Mesenchymal stem cell (in vitro differentiated cells and primary cell): ENCODE results near the gene LRRC47.

ENCODE experiments used
- DNase-seq: peaks from one replicate; pipeline ENCODE4 v3.0.0-alpha.2; 2013
- H2AFZ ChIP-seq: one replicate; pipeline ENCODE4 v1.6.1; 2013; ENCODE audit warnings: low read depth, mild to moderate bottlenecking, control low read depth, inconsistent platforms, low read length, moderate library complexity
- H2AK5ac ChIP-seq: 2 replicates; pipeline ENCODE4 v1.6.1; 2013; ENCODE audit warnings: low read length, moderate library complexity, mild to moderate bottlenecking, inconsistent platforms; ENCODE audit not compliant: severe bottlenecking
- H2BK120ac ChIP-seq: one replicate; pipeline ENCODE4 v1.6.1; 2013; ENCODE audit warnings: low read depth, mild to moderate bottlenecking, inconsistent platforms, low read length, moderate library complexity
- H2BK12ac ChIP-seq, 2 experiments: one replicate each; pipeline ENCODE4 v1.6.1; 2013; ENCODE audit warnings: inconsistent platforms in 2 of 2, low read length in 2 of 2, mild to moderate bottlenecking in 2 of 2, moderate library complexity in 2 of 2, control low read depth in 1 of 2
- H2BK15ac ChIP-seq: one replicate; pipeline ENCODE4 v1.6.1; 2013; ENCODE audit warnings: mild to moderate bottlenecking, low read depth, inconsistent platforms; ENCODE audit not compliant: poor library complexity, severe bottlenecking
- H2BK5ac ChIP-seq: 2 replicates; pipeline ENCODE4 v1.6.1; 2013; ENCODE audit warnings: low read depth, mild to moderate bottlenecking, low read length, control low read depth, inconsistent platforms; ENCODE audit not compliant: poor library complexity, severe bottlenecking
- H3K14ac ChIP-seq, 2 experiments: one replicate each; pipeline ENCODE4 v1.6.1; 2013; ENCODE audit warnings: inconsistent platforms in 2 of 2, low read length in 2 of 2, control low read depth in 1 of 2, mild to moderate bottlenecking in 1 of 2, moderate library complexity in 1 of 2
- H3K18ac ChIP-seq, 2 experiments: one replicate each; pipeline ENCODE4 v1.6.1; 2013; ENCODE audit warnings: inconsistent platforms in 2 of 2, low read length in 2 of 2, control low read depth in 1 of 2, low read depth in 1 of 2, mild to moderate bottlenecking in 1 of 2
- H3K23ac ChIP-seq, 2 experiments: one replicate each; pipeline ENCODE4 v1.6.1; 2013; ENCODE audit warnings: inconsistent platforms in 2 of 2, low read length in 2 of 2, mild to moderate bottlenecking in 2 of 2, moderate library complexity in 2 of 2, control low read depth in 1 of 2
- H3K27ac ChIP-seq: 2 replicates; pipeline ENCODE4 v1.5.1; 2013; ENCODE audit warnings: mild to moderate bottlenecking, moderate library complexity, low read length, control low read depth, inconsistent platforms; ENCODE audit not compliant: poor library complexity, severe bottlenecking
- H3K27me3 ChIP-seq, 2 experiments: 2 replicates each; pipeline versions ENCODE4 v1.6.1 to v1.7.0; 2013; ENCODE audit warnings: low read length in 2 of 2, mild to moderate bottlenecking in 2 of 2, moderate library complexity in 2 of 2, control low read depth in 1 of 2, inconsistent platforms in 1 of 2; ENCODE audit not compliant: control insufficient read depth in 1 of 2, insufficient read depth in 1 of 2
- H3K36me3 ChIP-seq, 2 experiments: 2 replicates each; pipeline versions ENCODE4 v1.6.1 to v1.7.0; 2013; ENCODE audit warnings: low read length in 2 of 2, control low read depth in 1 of 2, inconsistent platforms in 1 of 2, low read depth in 1 of 2, mild to moderate bottlenecking in 1 of 2; ENCODE audit not compliant: insufficient read depth in 2 of 2, control insufficient read depth in 1 of 2
- H3K4ac ChIP-seq, 2 experiments: one replicate each; pipeline ENCODE4 v1.6.1; 2013; ENCODE audit warnings: inconsistent platforms in 2 of 2, low read length in 2 of 2, mild to moderate bottlenecking in 2 of 2, moderate library complexity in 2 of 2, control low read depth in 1 of 2, low read depth in 1 of 2
- H3K4me1 ChIP-seq: 2 replicates; pipeline ENCODE4 v1.6.1; 2013; ENCODE audit warnings: low read depth, low read length, control low read depth; ENCODE audit not compliant: control insufficient read depth, insufficient read depth
- H3K4me2 ChIP-seq: 2 replicates; pipeline ENCODE4 v1.6.1; 2013; ENCODE audit warnings: low read length, mild to moderate bottlenecking, inconsistent platforms; ENCODE audit not compliant: poor library complexity, severe bottlenecking
- H3K4me3 ChIP-seq, 2 experiments: 2 replicates each; pipeline versions ENCODE4 v1.5.1 to v1.7.0; 2013; ENCODE audit warnings: low read length in 2 of 2, mild to moderate bottlenecking in 2 of 2, control low read depth in 1 of 2, low read depth in 1 of 2; ENCODE audit not compliant: insufficient read depth in 1 of 2
- H3K79me1 ChIP-seq: replicated peaks from 2 replicates; pipeline ENCODE4 v1.6.1; 2013; ENCODE audit warnings: mild to moderate bottlenecking, control low read depth, low read length, inconsistent platforms; ENCODE audit not compliant: poor library complexity, severe bottlenecking
- H3K9ac ChIP-seq: 2 replicates; pipeline ENCODE4 v1.7.0; 2013; ENCODE audit warnings: mild to moderate bottlenecking, low read length, moderate library complexity
- H3K9me3 ChIP-seq: 2 replicates; pipeline ENCODE4 v1.7.0; 2013; ENCODE audit warnings: mild to moderate bottlenecking, low read length; ENCODE audit not compliant: control insufficient read depth
- H4K8ac ChIP-seq: one replicate; pipeline ENCODE4 v1.6.1; 2013; ENCODE audit warnings: inconsistent platforms, mild to moderate bottlenecking, low read length, moderate library complexity
- H4K91ac ChIP-seq: one replicate; pipeline ENCODE4 v1.6.1; 2013; ENCODE audit warnings: mild to moderate bottlenecking, low read length, inconsistent platforms
- WGBS: methylation state at CpG from one replicate; pipeline ENCODE4 v1.1.7; 2013; ENCODE audit warnings: mixed read lengths; 5-methylcytosine and 5-hydroxymethylcytosine counted together

LRRC47 gene

GRCh38 chr1:3772027-3772714 lies 24.1 kb downstream of the LRRC47 start:
- Histone ChIP-seq H2BK5ac (no peak overlapping the region), H3K79me1 (no peaks in the 10 kb centered on the region), H3K4me2 (peak overlapping the region; percentile 98), H3K4me1 (peaks cover 58% of the 10 kb centered on the region), H3K27me3 (peaks cover 8 to 44% of the 10 kb centered on the region in 2 experiments), H4K8ac (peak overlapping the region; percentile 93), H3K23ac (no peak overlapping the region), H3K18ac (peak overlapping the region; percentile 8 to 74), H2BK120ac (no peak overlapping the region), H2BK12ac (no peak overlapping the region), H2AK5ac (no peak overlapping the region), H3K14ac (peak overlapping the region in 1 of 2 experiments; percentile 79), H3K9ac (no peak overlapping the region), H3K36me3 (peaks cover 0 to 4% of the 10 kb centered on the region in 2 experiments), H3K4ac (peak overlapping the region; percentile 2 to 88), H3K9me3 (no peaks in the 10 kb centered on the region), H3K4me3 (peak overlapping the region; percentile 63 to 67), H2BK15ac (peak overlapping the region; percentile 50), H2AFZ (peak overlapping the region; percentile 87), H4K91ac (peak overlapping the region; percentile 85), H3K27ac (no peak overlapping the region)
- peak; percentile 80 for DNase-seq
- 3% methylated on average over 23 of the region's 61 CpGs for WGBS

DNA sequence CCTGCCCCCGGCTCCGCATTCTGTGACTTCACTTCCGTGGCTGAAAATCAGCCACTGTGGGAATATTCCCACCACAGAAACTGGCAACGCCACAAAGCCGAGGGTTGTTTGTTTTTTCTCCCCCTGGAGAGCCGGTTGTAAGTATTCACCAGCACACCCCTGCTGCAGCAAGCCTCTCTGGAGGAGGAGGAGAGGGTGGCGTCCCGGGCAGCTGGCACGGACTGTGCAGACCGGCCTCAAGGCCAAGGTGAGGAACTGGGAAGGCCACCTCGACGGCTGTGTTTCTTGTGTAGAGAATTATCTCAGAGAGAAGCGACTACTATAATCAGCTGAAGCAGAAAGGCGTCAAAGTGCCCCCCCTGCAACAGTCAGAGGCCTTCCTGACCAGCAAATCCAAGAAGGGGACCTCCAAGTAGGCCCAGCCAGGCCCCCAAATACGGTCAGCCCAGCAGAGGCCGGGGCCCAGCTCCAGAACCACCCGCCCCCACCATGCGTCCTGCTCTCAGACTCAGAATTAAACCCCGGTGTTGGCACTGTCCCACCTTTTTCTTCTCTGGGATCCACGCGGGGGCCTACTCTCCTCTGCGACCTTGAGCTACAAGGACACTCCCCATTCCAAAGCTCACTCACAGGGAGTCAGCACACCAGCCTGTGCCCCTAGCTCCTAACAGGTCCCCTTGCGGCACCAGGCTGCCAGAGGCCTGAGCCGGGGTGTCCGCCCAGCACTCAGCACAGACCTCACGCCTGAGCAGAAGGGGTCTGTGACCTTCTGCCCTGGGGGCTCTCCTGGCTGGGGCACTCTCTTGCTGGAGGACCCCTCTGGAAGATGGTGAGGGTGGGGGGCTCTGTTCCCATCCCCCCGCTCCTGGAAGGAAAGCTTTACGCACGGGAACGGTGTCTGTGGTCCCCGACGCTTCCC lies 24.9 kb downstream of the LRRC47 start:
- peak overlapping the region; percentile 85 for H4K91ac ChIP-seq
- WGBS, result 59% methylated on average over 31 of the region's 32 CpGs
- H3K4ac ChIP-seq, result peak overlapping the region in 1 of 2 experiments; percentile 2
- peaks cover 0 to 4% of the 10 kb centered on the region in 2 experiments for H3K36me3 ChIP-seq
- peak overlapping the region; percentile 98 for H3K4me2 ChIP-seq
- no peak overlapping the region for H2BK12ac ChIP-seq
- no peak overlapping the region for H3K23ac ChIP-seq
- H3K4me3 ChIP-seq, result peak overlapping the region; percentile 63 to 66
- no peak overlapping the region for H2BK5ac ChIP-seq
- peak overlapping the region; percentile 8 to 74 for H3K18ac ChIP-seq
- H2AFZ ChIP-seq, result peak overlapping the region; percentile 87
- peak overlapping the region; percentile 93 for H4K8ac ChIP-seq
- no peaks in the 10 kb centered on the region for H3K9me3 ChIP-seq
- peaks cover 8 to 47% of the 10 kb centered on the region in 2 experiments for H3K27me3 ChIP-seq
- peak; percentile 1 for DNase-seq
- peak overlapping the region in 1 of 2 experiments; percentile 79 for H3K14ac ChIP-seq
- no peak overlapping the region for H2BK15ac ChIP-seq
- no peaks in the 10 kb centered on the region for H3K79me1 ChIP-seq
- peaks cover 51% of the 10 kb centered on the region for H3K4me1 ChIP-seq
- H3K27ac ChIP-seq, result no peak overlapping the region
- no peak overlapping the region for H2BK120ac ChIP-seq
- no peak overlapping the region for H3K9ac ChIP-seq
- H2AK5ac ChIP-seq, result no peak overlapping the region

GRCh38 chr1:3770047-3770765 lies 26.1 kb downstream of the LRRC47 start:
- Histone ChIP-seq H2AFZ (no peak overlapping the region), H3K36me3 (no peaks in the 10 kb centered on the region), H3K27me3 (peaks cover 8 to 55% of the 10 kb centered on the region in 2 experiments), H2BK120ac (no peak overlapping the region), H3K23ac (peak overlapping the region in 1 of 2 experiments; percentile 75), H3K4me2 (no peak overlapping the region), H2AK5ac (no peak overlapping the region), H2BK5ac (no peak overlapping the region), H3K9me3 (no peaks in the 10 kb centered on the region), H3K4me1 (peaks cover 39% of the 10 kb centered on the region), H3K9ac (no peak overlapping the region), H3K18ac (no peak overlapping the region), H2BK12ac (no peak overlapping the region), H4K91ac (peak overlapping the region; percentile 3), H3K14ac (no peak overlapping the region), H4K8ac (no peak overlapping the region), H3K27ac (no peak overlapping the region), H3K4me3 (no peak overlapping the region), H2BK15ac (no peak overlapping the region), H3K4ac (no peak overlapping the region), H3K79me1 (no peaks in the 10 kb centered on the region)
- DNase-seq, result no peak
- 85% methylated on average over 11 of the region's 16 CpGs for WGBS
